Activated CD4-positive, alpha-beta T cell treated with anti-CD3 and anti-CD28 coated beads, Interleukin-2, amount 10 ng/mL, durations not matched to agents 7 days and 5 days (primary cell): ENCODE data around the gene DBF4. TPM values are rescaled to one million over a fixed set of nuclear protein-coding genes. Genes with fewer than 3 reads are reported as not detected.
"Not testable (repeated sequence)": the region's sequence is repeated elsewhere in the genome, so short reads cannot be mapped to it uniquely, and the experiment has no call there.

Source experiments
- CTCF ChIA-PET: fragments of 350-600 bp; sonication (Branson Sonifier 250); formaldehyde crosslinking; loops from one replicate; lab custom pipeline; 2021; ENCODE audit warnings: antibody characterized with exemption; lab: Charles Lee
- POLR2A ChIA-PET: fragments of 350-600 bp; sonication (Branson Sonifier 250); formaldehyde crosslinking; loops from one replicate; lab custom pipeline; 2021; ENCODE audit warnings: antibody characterized with exemption; lab: Charles Lee
- DNase-seq: peaks from one replicate; pipeline ENCODE4 v3.0.0-alpha.2; 2020
- H3K27ac Mint-ChIP-seq: one replicate; pipeline ENCODE4 v1.8.0; 2021; ENCODE audit warnings: mild to moderate bottlenecking, moderate library complexity, mixed read lengths
- H3K27me3 Mint-ChIP-seq: one replicate; pipeline ENCODE4 v1.8.0; 2021; ENCODE audit warnings: mixed read lengths
- H3K36me3 Mint-ChIP-seq: one replicate; pipeline ENCODE4 v1.8.0; 2021; ENCODE audit warnings: low read depth, mixed read lengths
- H3K4me1 Mint-ChIP-seq: one replicate; pipeline ENCODE4 v1.8.0; 2021; ENCODE audit warnings: mixed read lengths
- H3K4me3 Mint-ChIP-seq: one replicate; pipeline ENCODE4 v1.8.0; 2021; ENCODE audit warnings: mild to moderate bottlenecking, moderate library complexity, mixed read lengths
- H3K9me3 Mint-ChIP-seq: one replicate; pipeline ENCODE4 v1.8.0; 2021; ENCODE audit warnings: mixed read lengths
- total RNA-seq, 2 experiments: library from RNA; stranded (reverse); gene quantifications; one replicate each; pipeline ENCODE4 v1.2.3, GENCODE V29; 2021

Gene DBF4
- total RNA-seq, 2 experiments from 2014 or later: 68.8 to 75.7 TPM

GRCh38 chr7:87899255-87899654, 23.0 kb downstream of the DBF4 start:
- H3K4me1 Mint-ChIP-seq: peaks cover 10% of the 10 kb centered on the region
- H3K36me3 Mint-ChIP-seq: peaks cover 61% of the 10 kb centered on the region
- H3K27me3 Mint-ChIP-seq: no peaks in the 10 kb centered on the region
- POLR2A ChIA-PET: interaction anchor here (0.6 kb wide), 1 partner anchor 34 kb away, joined by 3 read pairs; no protein-coding TSS in a partner anchor
- no peak overlapping the region for H3K4me3 Mint-ChIP-seq
- no peaks in the 10 kb centered on the region for H3K9me3 Mint-ChIP-seq
- CTCF ChIA-PET: no interaction called here
- H3K27ac Mint-ChIP-seq: no peak overlapping the region
- no peak for DNase-seq

DNA sequence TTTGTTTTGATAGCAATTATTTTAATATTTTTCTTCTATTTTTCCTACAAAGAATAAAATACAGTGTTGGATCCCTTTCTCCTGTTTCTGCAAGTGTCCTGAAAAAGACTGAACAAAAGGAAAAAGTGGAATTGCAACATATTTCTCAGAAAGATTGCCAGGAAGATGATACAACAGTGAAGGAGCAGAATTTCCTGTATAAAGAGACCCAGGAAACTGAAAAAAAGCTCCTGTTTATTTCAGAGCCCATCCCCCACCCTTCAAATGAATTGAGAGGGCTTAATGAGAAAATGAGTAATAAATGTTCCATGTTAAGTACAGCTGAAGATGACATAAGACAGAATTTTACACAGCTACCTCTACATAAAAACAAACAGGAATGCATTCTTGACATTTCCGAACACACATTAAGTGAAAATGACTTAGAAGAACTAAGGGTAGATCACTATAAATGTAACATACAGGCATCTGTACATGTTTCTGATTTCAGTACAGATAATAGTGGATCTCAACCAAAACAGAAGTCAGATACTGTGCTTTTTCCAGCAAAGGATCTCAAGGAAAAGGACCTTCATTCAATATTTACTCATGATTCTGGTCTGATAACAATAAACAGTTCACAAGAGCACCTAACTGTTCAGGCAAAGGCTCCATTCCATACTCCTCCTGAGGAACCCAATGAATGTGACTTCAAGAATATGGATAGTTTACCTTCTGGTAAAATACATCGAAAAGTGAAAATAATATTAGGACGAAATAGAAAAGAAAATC, 31.0 kb downstream of the DBF4 start:
- CTCF ChIA-PET, H3K9me3 Mint-ChIP-seq, H3K4me1 Mint-ChIP-seq, DNase-seq, POLR2A ChIA-PET, H3K27me3 Mint-ChIP-seq, H3K27ac Mint-ChIP-seq, H3K4me3 Mint-ChIP-seq: not testable (repeated sequence)
- H3K36me3 Mint-ChIP-seq: peaks cover 30% of the 10 kb centered on the region

- H3K27me3 Mint-ChIP-seq, H3K4me1 Mint-ChIP-seq, H3K4me3 Mint-ChIP-seq, POLR2A ChIA-PET, H3K9me3 Mint-ChIP-seq, DNase-seq, CTCF ChIA-PET, H3K27ac Mint-ChIP-seq: not testable (repeated sequence)
- H3K36me3 Mint-ChIP-seq: peaks cover 22% of the 10 kb centered on the region
These were observed 32.5 kb downstream of the DBF4 start for GRCh38 chr7:87908814-87909213.

DNA sequence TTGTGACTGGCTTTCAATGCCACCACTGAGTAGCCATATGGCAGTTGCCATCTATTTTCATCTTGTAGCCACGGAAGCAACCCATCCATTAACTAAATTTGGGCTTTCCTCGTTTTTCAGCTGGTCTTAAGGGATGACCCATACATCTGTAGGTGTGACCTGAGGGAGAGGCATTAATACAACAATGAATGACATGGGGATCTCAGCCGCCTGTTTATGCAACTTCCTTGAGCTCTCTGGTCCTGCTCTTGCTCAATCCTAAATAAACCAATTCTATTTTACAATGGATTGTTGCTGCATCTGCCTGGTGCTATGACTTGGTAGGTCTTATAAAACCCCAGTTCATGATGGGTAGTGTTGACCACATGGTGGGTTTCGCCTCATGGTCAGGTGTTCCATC, 35.8 kb downstream of the DBF4 start:
- no peaks in the 10 kb centered on the region for H3K9me3 Mint-ChIP-seq
- DNase-seq: no peak
- H3K36me3 Mint-ChIP-seq: peaks cover 14% of the 10 kb centered on the region
- no peaks in the 10 kb centered on the region for H3K4me1 Mint-ChIP-seq
- H3K4me3 Mint-ChIP-seq: no peak overlapping the region
- no peaks in the 10 kb centered on the region for H3K27me3 Mint-ChIP-seq
- H3K27ac Mint-ChIP-seq: no peak overlapping the region
- ChIA-PET POLR2A (no interaction called here), CTCF (no interaction called here)

DNA sequence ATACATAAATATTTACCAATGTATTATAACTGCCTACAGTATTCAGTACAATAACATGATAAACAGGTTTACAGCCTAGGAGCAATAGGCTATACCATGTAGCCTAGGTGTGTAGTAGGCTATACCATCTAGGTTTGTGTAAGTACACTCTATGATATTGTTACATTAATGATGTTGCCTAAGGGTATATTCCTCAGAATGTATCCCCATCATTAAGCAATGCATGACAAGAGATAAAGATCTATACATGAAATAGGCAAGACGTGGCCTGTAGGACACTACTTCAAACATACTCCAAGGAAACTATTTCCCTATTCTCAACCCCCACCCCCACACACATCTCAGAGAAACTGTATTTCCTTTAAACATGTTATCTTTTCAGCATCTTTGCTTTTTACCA, 42.4 kb downstream of the DBF4 start:
- H3K36me3 Mint-ChIP-seq: no peaks in the 10 kb centered on the region
- H3K27me3 Mint-ChIP-seq: peaks cover 8% of the 10 kb centered on the region
- H3K9me3 Mint-ChIP-seq: no peaks in the 10 kb centered on the region
- CTCF ChIA-PET: no interaction called here
- H3K4me1 Mint-ChIP-seq: no peaks in the 10 kb centered on the region
- H3K27ac Mint-ChIP-seq: no peak overlapping the region
- POLR2A ChIA-PET: no interaction called here
- no peak overlapping the region for H3K4me3 Mint-ChIP-seq
- DNase-seq: no peak

DNA sequence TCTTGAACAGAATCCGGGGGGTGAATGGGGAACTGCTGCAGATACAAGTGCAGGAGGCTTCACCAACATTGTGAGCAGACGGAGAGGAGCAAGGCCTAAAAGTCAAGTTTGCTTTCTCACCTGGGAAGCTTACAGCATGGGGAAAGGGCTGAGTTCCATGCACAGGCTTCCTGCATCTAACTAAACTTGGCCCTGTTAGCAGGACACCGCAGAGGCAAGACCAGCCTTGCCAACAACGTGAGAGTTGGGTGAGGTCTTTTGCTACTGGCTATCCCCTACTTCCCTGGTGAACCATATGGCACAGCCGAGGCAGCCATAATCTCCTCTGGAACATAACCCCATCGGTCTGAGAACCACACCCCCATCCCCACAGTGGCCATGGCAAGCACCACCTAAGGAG, 43.6 kb downstream of the DBF4 start:
- H3K4me3 Mint-ChIP-seq: no peak overlapping the region
- no peak for DNase-seq
- peaks cover 8% of the 10 kb centered on the region for H3K27me3 Mint-ChIP-seq
- H3K27ac Mint-ChIP-seq: no peak overlapping the region
- no peaks in the 10 kb centered on the region for H3K36me3 Mint-ChIP-seq
- no peaks in the 10 kb centered on the region for H3K4me1 Mint-ChIP-seq
- ChIA-PET POLR2A (no interaction called here), CTCF (no interaction called here)
- no peaks in the 10 kb centered on the region for H3K9me3 Mint-ChIP-seq

- H3K4me1 Mint-ChIP-seq: no peaks in the 10 kb centered on the region
- peaks cover 8% of the 10 kb centered on the region for H3K27me3 Mint-ChIP-seq
- no peak overlapping the region for H3K4me3 Mint-ChIP-seq
- ChIA-PET CTCF (interaction anchor here (1.0 kb wide), 1 partner anchor 13 kb away, joined by 3 read pairs; the partner anchor contains the start of gene ADAM22), POLR2A (no interaction called here)
- H3K36me3 Mint-ChIP-seq: no peaks in the 10 kb centered on the region
- no peak overlapping the region for H3K27ac Mint-ChIP-seq
- no peaks in the 10 kb centered on the region for H3K9me3 Mint-ChIP-seq
- DNase-seq: no peak
These were observed 44.3 kb downstream of the DBF4 start for GRCh38 chr7:87920578-87920977.

- DNase-seq, H3K4me1 Mint-ChIP-seq, H3K27ac Mint-ChIP-seq, H3K27me3 Mint-ChIP-seq, H3K9me3 Mint-ChIP-seq, H3K4me3 Mint-ChIP-seq, H3K36me3 Mint-ChIP-seq, POLR2A ChIA-PET: not testable (repeated sequence)
- CTCF ChIA-PET: interaction anchor here (0.6 kb wide), 1 partner anchor 16 kb away, joined by 3 read pairs; no protein-coding TSS in a partner anchor
These were observed 46.6 kb downstream of the DBF4 start for GRCh38 chr7:87922759-87923395.

DNA sequence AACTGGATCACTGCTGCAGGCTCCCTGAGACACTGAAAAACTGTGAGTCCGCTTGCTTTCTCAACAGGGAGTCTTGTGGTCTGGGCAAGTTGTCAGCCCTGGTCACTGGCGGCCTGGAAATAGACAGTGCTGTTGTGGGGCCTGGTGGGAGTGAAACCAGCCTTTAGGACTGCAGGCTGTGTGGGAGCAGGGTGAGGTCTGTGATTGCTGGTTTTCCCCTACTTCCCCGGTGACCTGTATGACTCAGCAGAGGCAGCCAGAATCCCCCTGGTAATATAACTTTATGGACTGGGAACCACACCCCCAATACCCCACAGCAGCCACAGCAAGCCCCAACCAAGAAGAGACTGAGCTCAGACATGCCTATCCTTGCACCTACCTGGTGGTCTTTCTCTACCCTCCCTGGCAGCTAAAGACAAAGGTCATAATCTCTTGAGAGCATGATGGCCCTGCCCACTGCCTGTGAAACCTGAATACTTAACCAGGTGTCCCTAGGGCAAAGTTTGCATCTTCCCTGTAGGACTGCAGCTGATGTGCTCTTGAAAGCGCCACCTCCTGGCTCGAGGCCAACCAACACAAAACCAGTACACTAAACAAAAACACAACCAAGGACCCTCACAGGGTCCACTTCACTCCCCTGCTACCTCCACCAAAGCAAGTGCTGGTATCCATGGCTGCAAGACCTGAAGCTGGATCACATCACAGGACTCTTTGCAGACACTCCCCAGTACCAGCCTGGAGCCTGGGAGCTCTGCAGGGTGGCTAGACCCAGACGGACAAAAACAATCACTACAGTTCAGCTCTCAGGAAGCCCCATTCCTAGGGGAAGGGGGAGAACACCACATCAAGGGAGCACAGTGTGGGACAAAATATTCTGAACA, 50.5 kb downstream of the DBF4 start:
- H3K4me3 Mint-ChIP-seq: no peak overlapping the region
- DNase-seq: no peak
- H3K4me1 Mint-ChIP-seq: no peaks in the 10 kb centered on the region
- ChIA-PET POLR2A (no interaction called here), CTCF (no interaction called here)
- peaks cover 29% of the 10 kb centered on the region for H3K27me3 Mint-ChIP-seq
- no peaks in the 10 kb centered on the region for H3K9me3 Mint-ChIP-seq
- no peaks in the 10 kb centered on the region for H3K36me3 Mint-ChIP-seq
- no peak overlapping the region for H3K27ac Mint-ChIP-seq

- H3K4me1 Mint-ChIP-seq: peaks cover 16% of the 10 kb centered on the region
- no peak overlapping the region for H3K27ac Mint-ChIP-seq
- ChIA-PET CTCF (interaction anchor here (1.4 kb wide), 1 partner anchor 12 kb away, joined by 3 read pairs; no protein-coding TSS in a partner anchor), POLR2A (interaction anchor here (0.6 to 0.7 kb wide), 2 partner anchors 34 to 274 kb away, joined by 3 to 5 read pairs; no protein-coding TSS in a partner anchor)
- peaks cover 1% of the 10 kb centered on the region for H3K36me3 Mint-ChIP-seq
- no peaks in the 10 kb centered on the region for H3K9me3 Mint-ChIP-seq
- peak overlapping the region; percentile 82 for H3K4me3 Mint-ChIP-seq
- H3K27me3 Mint-ChIP-seq: peaks cover 42% of the 10 kb centered on the region
- no peak for DNase-seq
These were observed 57.3 kb downstream of the DBF4 start for GRCh38 chr7:87933605-87933952.

DNA sequence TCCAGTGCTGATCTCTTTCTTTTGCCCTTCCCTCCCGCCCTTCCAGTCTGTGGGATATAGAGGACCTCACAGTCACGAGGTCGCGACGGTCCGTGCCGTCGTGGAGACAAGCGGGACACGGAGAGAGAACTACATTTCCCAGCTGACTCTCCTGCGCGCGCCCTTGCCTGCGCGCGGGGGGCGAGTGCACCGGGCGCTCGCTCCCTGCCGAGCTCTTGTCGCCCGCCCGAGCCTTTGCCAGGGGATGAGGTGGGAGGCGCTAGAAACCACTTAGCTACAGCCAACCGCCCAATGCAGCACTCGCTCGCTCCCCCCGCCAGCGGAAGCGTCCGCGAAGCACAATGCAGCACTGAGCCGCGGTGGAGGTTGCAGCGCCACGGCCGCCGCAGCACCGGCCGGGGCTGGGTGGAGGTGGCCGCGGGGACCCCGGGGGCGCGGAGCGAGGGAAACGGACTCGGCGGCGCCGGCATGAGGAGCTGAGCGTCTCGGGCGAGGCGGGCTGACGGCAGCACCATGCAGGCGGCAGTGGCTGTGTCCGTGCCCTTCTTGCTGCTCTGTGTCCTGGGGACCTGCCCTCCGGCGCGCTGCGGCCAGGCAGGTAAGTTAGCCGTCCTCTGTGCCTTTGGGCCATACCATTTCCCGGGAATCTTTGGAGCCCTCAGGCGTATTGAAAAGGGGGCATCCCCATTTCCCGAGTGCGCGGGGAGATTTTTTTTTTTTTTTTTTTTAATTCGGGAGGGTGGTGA, 57.8 kb downstream of the DBF4 start, which contains the start of gene ADAM22:
ADAM22 (plus strand) TSS at position 299 of the 746 bp plus-strand sequence; CDS start at position 514, 215 bp downstream.
- H3K36me3 Mint-ChIP-seq: peaks cover 1% of the 10 kb centered on the region
- ChIA-PET POLR2A (interaction anchor here (0.6 to 0.7 kb wide), 2 partner anchors 35 to 273 kb away, joined by 3 to 5 read pairs; no protein-coding TSS in a partner anchor), CTCF (interaction anchor here (0.6 to 1.4 kb wide), 2 partner anchors 13 to 221 kb away, joined by 3 read pairs; no protein-coding TSS in a partner anchor)
- H3K27ac Mint-ChIP-seq: peak within 1 kb of the TSS; percentile 11
- peak within 1 kb of the TSS; percentile 82 for H3K4me3 Mint-ChIP-seq
- H3K27me3 Mint-ChIP-seq: peaks cover 41% of the 10 kb centered on the region
- peak; percentile 79 for DNase-seq
- peaks cover 16% of the 10 kb centered on the region for H3K4me1 Mint-ChIP-seq
- no peaks in the 10 kb centered on the region for H3K9me3 Mint-ChIP-seq
